GM13977 (cell line): ENCODE data around the gene NUAK2.

ENCODE experiments used
- DNase-seq: peaks from one replicate; pipeline ENCODE4 v3.0.0; 2012; ENCODE audit warnings: low spot score
- in situ Hi-C: fragments of 300-500 bp; cut with MboI; formaldehyde crosslinking; loops from one replicate; pipeline ENCODE4 v1.12.0; 2022; ENCODE audit warnings: low sequenced_read_pairs, low pct_unique_long_range_greater_than_20kb, mixed read lengths, inconsistent platforms; ENCODE audit not compliant: unreplicated experiment
- TF ChIP-seq, protein P1 (sequence below): IDR thresholded peaks from 2 replicates; pipeline ENCODE4 v1.5.1; 2012; ENCODE audit warnings: mild to moderate bottlenecking, control low read depth; ENCODE audit not compliant: insufficient read depth; ENCODE audit errors: extremely low read depth, missing control alignments

The NUAK2 gene

DNA sequence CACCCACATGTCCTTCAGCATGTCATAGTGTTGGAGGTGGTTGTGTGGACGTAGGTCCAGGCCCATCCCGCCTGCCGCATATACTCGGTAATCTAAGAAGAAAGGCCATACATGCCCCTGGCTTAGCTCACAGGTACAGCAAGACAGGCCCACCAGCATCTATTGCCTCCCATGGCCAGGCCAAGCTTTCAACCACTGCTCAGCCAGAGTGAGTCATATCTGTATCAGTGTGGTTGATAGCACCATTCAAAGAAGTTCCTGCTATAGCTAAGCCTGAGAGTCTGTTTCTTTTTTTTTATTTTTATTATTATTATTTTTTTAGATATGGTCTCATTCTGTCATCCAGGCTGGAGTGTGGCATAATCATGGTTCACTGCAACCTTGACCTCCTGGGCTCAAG lies 18.2 kb upstream of the NUAK2 start:
- in situ Hi-C loops: no loop called here
- TF ChIP-seq, protein P1, sequence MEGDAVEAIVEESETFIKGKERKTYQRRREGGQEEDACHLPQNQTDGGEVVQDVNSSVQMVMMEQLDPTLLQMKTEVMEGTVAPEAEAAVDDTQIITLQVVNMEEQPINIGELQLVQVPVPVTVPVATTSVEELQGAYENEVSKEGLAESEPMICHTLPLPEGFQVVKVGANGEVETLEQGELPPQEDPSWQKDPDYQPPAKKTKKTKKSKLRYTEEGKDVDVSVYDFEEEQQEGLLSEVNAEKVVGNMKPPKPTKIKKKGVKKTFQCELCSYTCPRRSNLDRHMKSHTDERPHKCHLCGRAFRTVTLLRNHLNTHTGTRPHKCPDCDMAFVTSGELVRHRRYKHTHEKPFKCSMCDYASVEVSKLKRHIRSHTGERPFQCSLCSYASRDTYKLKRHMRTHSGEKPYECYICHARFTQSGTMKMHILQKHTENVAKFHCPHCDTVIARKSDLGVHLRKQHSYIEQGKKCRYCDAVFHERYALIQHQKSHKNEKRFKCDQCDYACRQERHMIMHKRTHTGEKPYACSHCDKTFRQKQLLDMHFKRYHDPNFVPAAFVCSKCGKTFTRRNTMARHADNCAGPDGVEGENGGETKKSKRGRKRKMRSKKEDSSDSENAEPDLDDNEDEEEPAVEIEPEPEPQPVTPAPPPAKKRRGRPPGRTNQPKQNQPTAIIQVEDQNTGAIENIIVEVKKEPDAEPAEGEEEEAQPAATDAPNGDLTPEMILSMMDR: no peak
- peak; percentile 73 for DNase-seq

DNA sequence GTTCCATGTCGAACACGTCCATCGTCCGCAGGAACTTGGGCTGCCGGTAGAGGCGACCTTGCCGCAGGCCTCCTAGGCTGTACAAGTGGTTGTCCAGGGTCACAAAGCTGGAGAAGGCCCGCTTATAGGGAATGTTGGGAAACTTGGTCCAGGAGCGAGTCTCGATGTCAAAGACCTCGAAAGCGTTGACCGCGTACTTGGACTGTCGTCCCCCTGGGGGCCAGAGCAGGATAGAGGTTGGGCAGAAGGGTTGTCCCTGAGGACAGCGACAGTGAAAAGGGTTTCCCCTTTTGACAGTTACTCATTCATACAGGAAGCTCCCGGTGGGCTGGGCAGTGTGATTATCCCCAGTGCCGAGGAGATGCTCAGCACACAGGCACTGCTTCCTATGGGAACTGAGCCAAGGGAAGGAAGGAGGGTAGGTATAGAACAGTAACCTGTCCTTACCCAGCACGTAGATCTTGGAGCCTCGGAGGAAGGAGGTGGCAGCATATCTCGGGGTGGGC lies 17.7 kb upstream of the NUAK2 start:
- TF ChIP-seq, protein P1: no peak
- in situ Hi-C loops: no loop called here
- no peak for DNase-seq

DNA sequence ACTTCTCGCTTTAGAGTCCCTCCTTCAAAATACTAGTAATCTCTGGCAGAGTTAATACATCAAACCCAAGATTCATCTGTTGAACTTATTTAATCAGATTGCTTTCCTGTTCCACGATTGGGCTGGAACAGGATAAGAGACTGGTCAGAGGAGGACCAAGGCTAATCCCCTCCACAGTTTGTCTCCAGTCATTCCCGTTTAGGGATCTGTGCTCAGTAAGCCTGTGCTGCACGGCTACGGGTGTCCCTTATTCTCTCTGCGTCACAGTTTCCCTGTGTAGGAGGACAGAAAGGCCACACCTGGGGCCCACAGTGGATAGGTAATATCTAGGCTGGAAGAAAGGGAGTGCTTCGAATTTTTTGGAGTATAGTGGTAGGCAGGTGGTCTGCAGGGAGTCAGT lies 16.5 kb upstream of the NUAK2 start:
- DNase-seq: no peak
- in situ Hi-C loops: no loop called here
- TF ChIP-seq, protein P1: no peak

DNA sequence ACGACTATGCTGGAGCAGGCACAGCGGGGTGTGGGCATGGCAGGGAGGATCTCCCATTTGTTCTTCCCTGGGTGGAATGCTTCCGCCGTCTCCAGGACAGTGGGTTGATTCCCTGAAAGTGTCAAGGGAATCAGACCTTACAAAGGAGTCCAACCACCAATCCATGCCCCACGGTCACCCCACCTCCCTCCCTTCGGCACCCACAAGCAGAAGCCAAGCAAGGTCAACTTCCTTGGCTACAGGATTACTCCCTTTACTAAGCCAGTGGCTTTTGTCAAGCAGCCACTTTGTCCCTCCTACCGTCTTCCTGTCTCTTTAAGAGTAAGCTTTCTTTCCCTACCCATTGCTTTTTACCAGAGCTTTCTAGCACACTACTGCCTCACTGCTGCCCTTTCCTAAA lies 15.9 kb upstream of the NUAK2 start:
- in situ Hi-C loops: no loop called here
- no peak for DNase-seq
- TF ChIP-seq, protein P1: no peak

DNA sequence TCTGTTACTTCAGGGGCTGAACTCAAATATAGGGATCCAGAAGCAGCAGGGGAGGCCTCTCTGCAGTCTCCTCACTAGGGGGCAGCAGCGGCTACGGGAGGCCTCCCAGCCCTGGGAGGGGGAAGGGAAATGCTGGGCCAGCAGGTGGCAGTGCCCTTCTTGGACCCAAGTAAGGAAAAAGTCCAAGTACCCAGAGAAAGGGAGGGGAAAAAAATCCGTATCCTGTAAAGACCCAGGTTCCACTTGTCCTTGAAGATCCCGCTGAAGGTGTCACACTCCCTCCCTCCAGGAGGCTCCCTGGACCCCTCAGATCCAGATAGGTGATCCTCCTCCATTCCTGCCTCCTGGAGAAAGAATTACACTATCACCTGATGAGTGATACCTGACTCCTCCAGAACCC lies 14.1 kb upstream of the NUAK2 start:
- in situ Hi-C loops: no loop called here
- DNase-seq: peak; percentile 77

DNA sequence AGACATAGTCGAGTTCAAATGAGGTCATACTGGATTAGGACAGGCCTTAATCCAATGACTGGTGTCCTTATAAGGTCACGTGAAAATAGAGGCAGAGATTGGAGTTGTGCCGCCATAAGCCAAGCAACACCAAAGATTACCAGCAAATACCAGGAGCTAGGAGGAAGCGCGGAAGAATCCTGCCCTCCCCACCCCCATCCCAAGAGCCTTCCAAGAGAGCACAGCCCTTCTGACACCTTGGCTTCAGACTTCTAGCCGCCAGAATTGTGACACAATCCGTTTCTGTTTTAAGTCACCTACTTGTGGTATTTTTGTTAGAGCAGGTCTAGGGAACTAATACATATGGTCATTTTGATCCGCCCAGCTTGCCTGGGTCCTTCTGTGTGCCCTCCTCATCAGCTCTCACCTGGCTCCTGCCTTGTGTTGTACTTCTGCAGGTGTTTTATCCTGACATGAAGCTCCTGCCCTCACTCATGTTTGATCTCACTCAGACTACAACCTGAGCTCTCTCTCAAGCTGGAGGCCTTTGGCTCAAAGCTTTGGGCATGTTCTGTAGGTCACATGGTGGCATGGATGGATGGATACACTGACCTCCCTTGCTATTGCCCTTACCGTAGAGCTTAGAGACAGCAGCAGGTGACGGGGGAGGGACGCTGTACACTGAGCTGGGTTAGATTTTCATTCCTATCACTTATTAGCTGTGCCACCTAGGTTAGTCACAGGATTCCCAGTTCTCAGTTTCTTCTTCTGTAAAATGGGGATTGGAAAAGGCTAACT lies 10.7 kb upstream of the NUAK2 start:
- TF ChIP-seq, protein P1: no peak
- DNase-seq: no peak
- in situ Hi-C loops: no loop called here

More for the DNA sequence above, 14.1 kb upstream of the NUAK2 start:
- TF ChIP-seq, protein P1: peak; percentile 98

DNA sequence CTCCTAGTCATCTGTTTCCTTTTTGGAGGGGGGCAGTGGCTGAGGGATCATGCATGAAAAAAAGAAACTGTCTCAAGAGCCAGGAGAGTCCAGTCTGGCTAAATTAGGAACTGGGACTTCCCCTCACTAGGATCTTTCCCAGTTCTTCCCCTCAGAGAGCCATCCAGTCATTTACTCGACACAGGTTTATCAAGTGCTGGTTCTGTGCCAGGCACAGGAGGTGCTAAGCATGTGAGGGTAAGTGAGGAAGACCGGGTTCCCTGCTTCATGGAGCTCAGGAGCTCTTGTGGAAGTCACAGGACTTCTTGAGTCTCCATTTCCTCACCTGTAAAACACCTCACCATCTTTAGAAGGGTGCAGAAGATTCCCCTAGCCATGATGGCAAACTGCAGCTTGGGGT lies 8.6 kb upstream of the NUAK2 start:
- in situ Hi-C loops: no loop called here
- TF ChIP-seq, protein P1: no peak
- DNase-seq: no peak
